GM12872 (cell line): ENCODE results near the gene CRX.

Source experiments
- TF ChIP-seq, protein P1 (sequence below): IDR thresholded peaks from 3 replicates; pipeline ENCODE4 v1.5.1; 2011; ENCODE audit warnings: low read depth, mild to moderate bottlenecking, low read length, moderate library complexity; ENCODE audit not compliant: insufficient read depth

Gene CRX

DNA sequence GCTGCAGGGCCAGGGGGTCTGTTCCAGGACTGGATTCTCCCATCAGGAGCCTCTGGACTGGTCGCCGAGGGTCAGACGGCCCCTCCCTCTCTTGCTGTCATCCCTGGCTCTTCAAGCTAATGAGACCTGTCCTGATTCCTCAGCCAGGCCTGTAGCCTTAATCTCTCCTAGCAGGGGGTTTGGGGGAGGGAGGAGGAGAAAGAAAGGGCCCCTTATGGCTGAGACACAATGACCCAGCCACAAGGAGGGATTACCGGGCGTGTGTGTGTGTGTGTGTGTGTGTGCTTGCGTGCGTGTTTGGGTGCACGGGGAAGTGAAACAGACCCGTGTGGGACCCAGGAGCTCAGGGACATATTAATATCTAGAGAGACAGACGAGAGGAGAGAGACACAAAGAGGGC lies 1.9 kb upstream of the CRX start:
- TF ChIP-seq, protein P1, sequence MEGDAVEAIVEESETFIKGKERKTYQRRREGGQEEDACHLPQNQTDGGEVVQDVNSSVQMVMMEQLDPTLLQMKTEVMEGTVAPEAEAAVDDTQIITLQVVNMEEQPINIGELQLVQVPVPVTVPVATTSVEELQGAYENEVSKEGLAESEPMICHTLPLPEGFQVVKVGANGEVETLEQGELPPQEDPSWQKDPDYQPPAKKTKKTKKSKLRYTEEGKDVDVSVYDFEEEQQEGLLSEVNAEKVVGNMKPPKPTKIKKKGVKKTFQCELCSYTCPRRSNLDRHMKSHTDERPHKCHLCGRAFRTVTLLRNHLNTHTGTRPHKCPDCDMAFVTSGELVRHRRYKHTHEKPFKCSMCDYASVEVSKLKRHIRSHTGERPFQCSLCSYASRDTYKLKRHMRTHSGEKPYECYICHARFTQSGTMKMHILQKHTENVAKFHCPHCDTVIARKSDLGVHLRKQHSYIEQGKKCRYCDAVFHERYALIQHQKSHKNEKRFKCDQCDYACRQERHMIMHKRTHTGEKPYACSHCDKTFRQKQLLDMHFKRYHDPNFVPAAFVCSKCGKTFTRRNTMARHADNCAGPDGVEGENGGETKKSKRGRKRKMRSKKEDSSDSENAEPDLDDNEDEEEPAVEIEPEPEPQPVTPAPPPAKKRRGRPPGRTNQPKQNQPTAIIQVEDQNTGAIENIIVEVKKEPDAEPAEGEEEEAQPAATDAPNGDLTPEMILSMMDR: no peak

DNA sequence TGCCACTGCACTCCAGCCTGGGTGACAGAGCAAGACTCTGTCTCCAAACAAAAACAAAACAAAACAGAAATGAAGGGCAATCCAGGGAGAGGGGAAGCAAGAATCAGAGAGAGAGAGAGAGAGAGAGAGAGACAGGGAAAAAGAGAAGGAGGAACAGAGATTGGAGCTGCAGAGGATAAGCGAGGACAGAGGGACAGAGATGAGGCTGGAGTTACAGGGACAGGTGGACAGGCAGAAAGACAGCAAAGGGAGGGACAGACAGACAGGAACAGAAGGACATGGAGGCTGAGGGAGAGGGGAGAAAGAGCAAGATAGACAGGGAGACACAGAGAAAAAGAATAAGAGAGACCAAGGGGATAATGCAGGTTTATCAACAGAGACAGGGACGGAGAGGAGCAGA lies 1.3 kb upstream of the CRX start:
- TF ChIP-seq, protein P1: no peak

DNA sequence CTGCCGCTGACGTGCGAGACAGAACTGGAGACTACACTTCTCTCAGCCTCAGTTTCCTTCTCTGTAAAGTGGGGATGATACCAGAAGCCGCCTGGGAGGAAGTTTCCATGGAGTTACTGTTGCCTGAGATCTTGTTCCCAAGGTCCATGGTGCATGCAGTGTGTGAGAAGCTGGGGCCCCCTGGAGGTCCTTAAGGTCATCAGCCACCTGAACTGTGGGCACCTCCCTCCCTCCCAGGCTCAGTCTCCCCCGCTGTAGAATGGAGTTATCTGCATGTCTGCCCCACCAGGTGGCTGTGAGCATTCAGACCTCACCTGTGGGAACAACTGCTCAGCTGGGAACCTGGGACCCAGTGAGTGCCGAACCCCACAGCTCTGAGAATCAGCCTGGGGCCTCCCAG lies 2.7 kb downstream of the CRX start:
- TF ChIP-seq, protein P1: no peak

DNA sequence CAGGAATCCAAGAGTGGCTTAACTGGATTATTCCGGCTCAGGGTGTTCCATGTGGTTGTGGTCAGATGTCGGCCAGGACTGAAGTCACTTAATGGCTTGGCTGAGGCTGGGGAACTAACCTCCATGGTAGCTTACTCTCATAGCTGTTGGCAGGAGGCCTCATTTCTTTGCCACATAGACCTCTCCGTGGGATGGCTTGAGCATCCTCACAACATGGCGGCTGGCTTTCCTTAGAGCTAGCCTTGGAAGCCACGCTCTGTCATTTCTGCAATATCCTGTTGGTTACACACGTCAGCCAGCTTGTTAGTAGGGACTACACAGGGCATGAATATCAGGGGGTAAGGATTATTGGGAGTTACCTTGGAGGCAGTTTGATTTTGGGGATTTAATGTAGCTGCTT lies 5.1 kb downstream of the CRX start:
- TF ChIP-seq, protein P1: no peak

DNA sequence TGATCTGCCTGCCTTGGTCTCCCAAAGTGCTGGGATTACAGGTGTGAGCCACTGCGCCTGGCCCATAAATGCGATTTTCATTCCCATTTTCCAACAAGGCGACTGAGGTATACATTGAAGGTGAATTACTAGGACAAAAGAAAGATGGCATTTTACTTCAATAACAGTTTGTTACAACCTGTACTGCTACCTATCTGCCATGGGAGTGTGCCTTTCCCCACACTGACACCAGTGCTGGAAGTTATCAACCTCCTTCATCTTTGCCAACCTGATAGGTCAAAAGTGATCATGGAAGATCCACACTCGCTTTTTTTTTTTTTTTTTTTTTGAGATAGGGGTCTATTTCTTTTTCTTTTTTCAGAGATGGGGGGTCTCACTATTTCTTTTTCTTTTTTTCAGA lies 11.0 kb downstream of the CRX start:
- TF ChIP-seq, protein P1: no peak

DNA sequence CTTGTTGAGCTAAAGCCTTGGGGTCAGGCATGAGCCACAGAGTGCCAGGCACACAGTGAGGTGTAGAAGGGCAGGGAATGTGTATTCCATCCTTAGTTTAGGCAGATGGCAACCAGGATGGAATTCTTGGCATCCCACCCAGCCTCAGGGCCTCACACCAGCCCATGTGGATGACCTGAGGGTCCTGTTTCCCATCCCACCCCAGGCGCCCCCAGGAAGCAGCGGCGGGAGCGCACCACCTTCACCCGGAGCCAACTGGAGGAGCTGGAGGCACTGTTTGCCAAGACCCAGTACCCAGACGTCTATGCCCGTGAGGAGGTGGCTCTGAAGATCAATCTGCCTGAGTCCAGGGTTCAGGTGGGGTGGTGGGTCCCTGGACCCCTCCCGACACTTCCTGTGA lies 14.3 kb downstream of the CRX start:
- TF ChIP-seq, protein P1: no peak

DNA sequence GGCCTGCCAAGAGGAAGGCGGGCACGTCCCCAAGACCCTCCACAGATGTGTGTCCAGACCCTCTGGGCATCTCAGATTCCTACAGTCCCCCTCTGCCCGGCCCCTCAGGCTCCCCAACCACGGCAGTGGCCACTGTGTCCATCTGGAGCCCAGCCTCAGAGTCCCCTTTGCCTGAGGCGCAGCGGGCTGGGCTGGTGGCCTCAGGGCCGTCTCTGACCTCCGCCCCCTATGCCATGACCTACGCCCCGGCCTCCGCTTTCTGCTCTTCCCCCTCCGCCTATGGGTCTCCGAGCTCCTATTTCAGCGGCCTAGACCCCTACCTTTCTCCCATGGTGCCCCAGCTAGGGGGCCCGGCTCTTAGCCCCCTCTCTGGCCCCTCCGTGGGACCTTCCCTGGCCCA lies 17.7 kb downstream of the CRX start:
- TF ChIP-seq, protein P1: no peak

DNA sequence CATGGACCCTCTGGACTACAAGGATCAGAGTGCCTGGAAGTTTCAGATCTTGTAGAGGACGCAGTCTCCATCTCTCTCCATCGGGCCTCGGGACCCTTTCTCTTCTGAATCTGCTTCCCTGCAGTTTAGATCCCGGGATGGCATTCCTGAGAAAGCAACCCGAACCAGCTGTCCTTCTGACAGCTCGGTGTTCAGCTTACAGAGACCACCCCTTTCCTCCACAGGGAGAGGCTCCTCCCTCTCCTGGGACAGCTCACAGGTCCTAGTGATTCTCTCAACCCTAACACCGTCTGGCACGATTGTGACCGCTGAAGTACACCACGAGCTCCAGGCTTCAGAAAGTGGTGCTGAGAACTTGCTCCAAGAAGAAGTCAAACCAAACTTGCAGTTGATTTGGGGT lies 18.2 kb downstream of the CRX start:
- TF ChIP-seq, protein P1: no peak
